Pancreas (tissue), 10 donors: Measurements from ENCODE around the gene PTPMT1. TPM values are rescaled to one million over a fixed set of nuclear protein-coding genes. Genes with fewer than 3 reads are reported as not detected.
A peak's percentile ranks its signal among the peaks of the same experiment; 100 is the strongest.

Experiments
- ATAC-seq, 4 donors: fragments of 200-7000 bp; cut with Tn5 transposase; one replicate each; pipeline versions ENCODE4 v1.8.0 to v1.9.1; 2020; ENCODE audit warnings: mild to moderate bottlenecking in 4 of 4, moderate library complexity in 4 of 4
- DNase-seq, 6 donors: peaks; one replicate each; pipeline ENCODE4 v3.0.0-alpha.2; 2020
- FAIRE-seq: peaks from 2 replicates; lab custom pipeline; 2012; peaks lifted over from hg19 to GRCh38; lab: Jason Lieb, UNC
- H3K27ac ChIP-seq, 4 donors: fragments of 200-600 bp; sonication (generic); 1 replicate in 3 of 4; 2 replicates in 1 of 4; pipeline versions ENCODE4 v1.5.0 to v1.8.0; 2020
- H3K27me3 ChIP-seq, 4 donors: fragments of 200-600 bp; one replicate each; pipeline ENCODE4 v1.8.0; 2021
- H3K36me3 ChIP-seq, 3 donors: fragments of 200-600 bp; sonication (generic) in 1 of 3; one replicate each; pipeline versions ENCODE4 v1.5.0 to v1.8.0; 2020 to 2021
- H3K4me1 ChIP-seq, 3 donors: fragments of 200-600 bp; one replicate each; pipeline ENCODE4 v1.8.0; 2021
- H3K4me3 ChIP-seq, 4 donors: fragments of 200-600 bp; sonication (generic) in 2 of 4; one replicate each; pipeline versions ENCODE4 v1.5.0 to v1.8.0; 2020 to 2021
- H3K9me3 ChIP-seq, 4 donors: fragments of 200-600 bp; one replicate each; pipeline ENCODE4 v1.8.0; 2021
- WGBS, 2 donors: extraction: QIAGEN DNeasy Blood & Tissue Kit; methylation state at CpG; one replicate each; pipeline ENCODE4 v1.1.7; 2013; 5-methylcytosine and 5-hydroxymethylcytosine counted together
- intact Hi-C, 3 donors: fragments of 100-400 bp; cut with DNase I; formaldehyde crosslinking; loops; one replicate each; pipeline versions ENCODE4 v1.11.1 to v1.14.2; 2022
- polyA plus RNA-seq, 2 donors: library from polyadenylated mRNA; stranded (reverse); fragments of 200-250 nt; gene quantifications; one replicate each; pipeline ENCODE4 v1.2.3, GENCODE V29; 2013
- total RNA-seq, 6 donors: library from RNA; stranded (reverse); fragmentation: NEBNext Ultra II Directional in 4 of 6; extraction: Animal tissue kit (Norgen Biotek cat#: 25700) in 4 of 6; gene quantifications; one replicate each; pipeline versions ENCODE4 v1.2.1 to v1.2.4, GENCODE V29; 2021 to 2023
- TF ChIP-seq, protein P1 (sequence below), 4 donors: fragments of 200-600 bp; sonication (generic) in 3 of 4; IDR thresholded peaks; one replicate each; pipeline versions ENCODE4 v1.5.0 to v1.8.0; 2021; ENCODE audit warnings: antibody characterized with exemption in 4 of 4
- donor health status: healthy with polysubstance abuse.
- donor health status: DM: no; HTN: no; CAD: no; lungs with moderate emphysema.
- donor health status: DM: no; HTN: no; CAD: no.
- donor health status: control.
- donor health status: control.
- donor health status: Bipolar disorder and iron deficiency.
- donor health status: DM: yes; HTN: yes; CAD: no.
- donor health status: DM: no; HTN: no; CAD: no.
- donor health status: DM: no; HTN: no; CAD: no.
- donor health status: DM: yes; HTN: yes; CAD: no.

The PTPMT1 gene
- total and polyA plus RNA-seq, 8 donors, result 15.7 to 34.3 (median 21.4) TPM

DNA sequence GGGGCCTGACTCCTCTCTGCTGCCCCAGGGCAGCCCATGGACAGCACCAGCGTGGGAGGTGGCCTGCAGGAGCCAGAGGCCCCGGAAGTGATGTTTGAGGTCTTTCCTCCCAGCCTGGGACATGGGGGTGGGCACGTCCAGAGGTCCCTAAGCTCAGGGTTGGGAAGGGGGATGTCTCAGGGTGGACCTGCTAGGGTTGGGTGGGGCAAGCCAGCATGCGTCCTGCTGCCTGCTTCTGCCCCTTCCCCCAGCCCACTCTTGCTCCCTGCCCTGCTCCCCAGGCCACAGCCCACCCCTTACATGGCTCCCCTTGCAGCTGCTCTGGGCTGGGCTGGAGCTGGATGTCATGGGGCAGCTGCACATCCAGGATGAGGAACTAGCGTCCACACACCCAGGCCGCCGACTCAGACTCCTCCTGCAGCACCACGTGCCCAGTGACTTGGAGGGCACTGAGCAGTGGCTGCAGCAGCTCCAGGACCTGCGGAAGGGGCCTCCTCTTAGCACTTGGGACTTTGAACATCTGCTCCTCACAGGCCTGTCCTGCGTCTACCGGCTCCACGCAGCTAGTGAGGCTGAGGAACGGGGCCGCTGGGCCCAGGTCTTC, 22.4 kb downstream of the PTPMT1 start:
- FAIRE-seq, result no peak
- Histone ChIP-seq H3K27me3 (no peaks in the 10 kb centered on the region), H3K4me3 (no peak overlapping the region), H3K27ac (no peak overlapping the region), H3K36me3 (peaks cover under 1 to 13% (median 11%) of the 10 kb centered on the region in 3 donors), H3K4me1 (no peaks in the 10 kb centered on the region), H3K9me3 (no peaks in the 10 kb centered on the region)
- ATAC-seq, result peak in 3 of 4 donors; percentile 22 to 84 (median 72)
- 68 to 76% methylated on average over 13 to 14 of the region's 14 CpGs for WGBS, 2 donors
- TF ChIP-seq, protein P1, sequence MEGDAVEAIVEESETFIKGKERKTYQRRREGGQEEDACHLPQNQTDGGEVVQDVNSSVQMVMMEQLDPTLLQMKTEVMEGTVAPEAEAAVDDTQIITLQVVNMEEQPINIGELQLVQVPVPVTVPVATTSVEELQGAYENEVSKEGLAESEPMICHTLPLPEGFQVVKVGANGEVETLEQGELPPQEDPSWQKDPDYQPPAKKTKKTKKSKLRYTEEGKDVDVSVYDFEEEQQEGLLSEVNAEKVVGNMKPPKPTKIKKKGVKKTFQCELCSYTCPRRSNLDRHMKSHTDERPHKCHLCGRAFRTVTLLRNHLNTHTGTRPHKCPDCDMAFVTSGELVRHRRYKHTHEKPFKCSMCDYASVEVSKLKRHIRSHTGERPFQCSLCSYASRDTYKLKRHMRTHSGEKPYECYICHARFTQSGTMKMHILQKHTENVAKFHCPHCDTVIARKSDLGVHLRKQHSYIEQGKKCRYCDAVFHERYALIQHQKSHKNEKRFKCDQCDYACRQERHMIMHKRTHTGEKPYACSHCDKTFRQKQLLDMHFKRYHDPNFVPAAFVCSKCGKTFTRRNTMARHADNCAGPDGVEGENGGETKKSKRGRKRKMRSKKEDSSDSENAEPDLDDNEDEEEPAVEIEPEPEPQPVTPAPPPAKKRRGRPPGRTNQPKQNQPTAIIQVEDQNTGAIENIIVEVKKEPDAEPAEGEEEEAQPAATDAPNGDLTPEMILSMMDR (IDR thresholded peaks at IDR 0.05), result no peak
- intact Hi-C loops, result no loop called here
- peak in 1 of 6 donors; percentile 44 for DNase-seq

DNA sequence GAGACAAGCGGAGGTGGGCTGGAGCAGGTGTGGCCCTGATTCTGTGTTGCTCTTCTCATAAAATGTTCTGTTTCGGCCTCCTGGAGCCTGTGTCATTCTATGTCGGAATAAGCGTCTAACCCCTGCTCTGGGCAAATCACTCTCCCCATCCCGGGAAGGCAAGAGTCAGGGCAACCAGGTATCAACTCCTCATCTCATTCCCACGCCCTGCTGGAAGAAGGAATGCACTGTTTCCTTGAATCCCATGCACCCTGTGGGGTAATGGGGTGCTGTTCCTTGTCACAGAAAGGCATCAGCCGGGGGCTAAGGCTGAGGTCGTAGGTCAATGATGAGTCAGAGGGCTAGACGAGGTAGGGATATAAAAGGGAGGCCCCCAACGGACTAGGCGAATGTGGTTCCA, 23.7 kb downstream of the PTPMT1 start:
- FAIRE-seq, result no peak
- ATAC-seq, result no peak
- Histone ChIP-seq H3K4me3 (no peak overlapping the region), H3K27me3 (no peaks in the 10 kb centered on the region), H3K36me3 (peaks cover 0 to 2% (median 0%) of the 10 kb centered on the region in 3 donors), H3K27ac (no peak overlapping the region), H3K9me3 (no peaks in the 10 kb centered on the region), H3K4me1 (no peaks in the 10 kb centered on the region)
- DNase-seq, result no peak
- 88 to 92% methylated on average over 11 of the region's 11 CpGs for WGBS, 2 donors
- intact Hi-C loops, result no loop called here
- TF ChIP-seq, protein P1 (IDR thresholded peaks at IDR 0.05), result no peak

DNA sequence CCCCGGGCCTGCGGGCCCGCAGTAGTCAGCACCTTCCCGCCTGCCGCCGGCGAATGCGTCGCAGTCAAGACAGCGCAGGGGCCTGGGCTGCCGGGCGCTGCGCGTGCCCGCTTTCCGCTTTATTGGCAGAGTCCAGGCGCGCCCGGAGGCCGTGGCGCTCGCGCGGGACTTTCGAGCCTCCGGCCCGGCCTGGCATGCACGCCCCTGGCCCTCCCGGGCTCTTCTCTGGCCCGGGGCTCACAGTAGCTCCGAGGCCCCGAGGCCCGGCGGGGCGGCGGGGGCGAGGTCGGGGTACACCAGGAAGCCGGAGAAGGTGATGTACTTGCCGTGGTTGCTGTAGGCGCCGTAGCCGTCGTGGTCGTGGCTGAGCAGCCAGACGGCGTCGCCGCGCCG, 24.2 kb downstream of the PTPMT1 start:
- Histone ChIP-seq H3K36me3 (no peaks in the 10 kb centered on the region), H3K4me1 (no peaks in the 10 kb centered on the region), H3K27me3 (no peaks in the 10 kb centered on the region), H3K27ac (no peak overlapping the region), H3K4me3 (no peak overlapping the region), H3K9me3 (no peaks in the 10 kb centered on the region)
- TF ChIP-seq, protein P1 (IDR thresholded peaks at IDR 0.05), result no peak
- DNase-seq (no peak), FAIRE-seq (no peak), ATAC-seq (peak in 1 of 4 donors; percentile 12)
- intact Hi-C loops, result no loop called here
- WGBS, 2 donors, result 42 to 47% methylated on average over 51 of the region's 51 CpGs

DNA sequence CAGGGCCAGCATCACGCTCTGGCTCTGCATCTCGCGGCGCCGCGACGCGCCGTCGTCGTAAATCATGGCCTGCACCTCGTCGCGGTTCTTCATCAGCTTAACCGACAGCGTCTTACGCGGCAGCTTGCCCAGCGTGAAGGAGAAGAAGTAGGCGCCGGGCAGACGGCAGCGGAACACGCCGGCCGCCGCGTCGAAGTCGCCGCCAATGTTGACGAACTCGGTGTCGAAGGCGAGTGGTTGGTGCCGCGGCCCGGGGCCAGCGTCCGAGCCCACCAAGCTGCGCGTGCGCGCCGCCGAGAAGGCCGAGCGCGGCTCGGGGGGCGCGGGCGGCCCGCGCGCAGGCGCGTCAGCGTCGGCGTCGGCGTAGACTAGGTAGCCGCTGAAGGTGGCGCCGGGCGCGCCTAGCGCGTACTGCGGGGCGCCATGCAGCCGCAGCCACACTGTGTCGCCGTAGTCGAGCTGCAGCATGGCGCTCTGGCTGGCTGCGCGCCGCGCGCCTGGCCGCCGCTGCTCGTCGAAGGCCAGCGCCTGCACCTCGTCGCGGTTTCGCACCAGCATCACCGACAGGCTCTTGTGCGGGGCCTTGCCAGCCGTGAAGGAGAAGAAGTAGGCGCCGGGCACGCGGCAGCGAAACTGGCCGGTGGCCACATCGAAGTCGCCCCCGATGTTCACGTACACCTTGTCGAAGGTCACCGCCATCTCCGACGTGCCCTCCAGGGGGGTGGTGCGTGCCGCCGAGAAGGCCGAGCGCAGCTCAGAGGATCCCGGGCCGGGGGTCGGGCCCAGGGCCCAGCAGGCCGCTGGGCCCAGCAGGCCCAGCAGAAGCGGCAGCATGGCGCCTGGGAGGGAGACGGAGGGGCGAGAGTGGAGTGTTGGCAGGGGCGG, 24.8 kb downstream of the PTPMT1 start:
- TF ChIP-seq, protein P1 (IDR thresholded peaks at IDR 0.05), result no peak
- H3K27me3 ChIP-seq, result no peaks in the 10 kb centered on the region
- no peak for DNase-seq
- WGBS, 2 donors, result 34 to 35% methylated on average over 108 to 122 of the region's 122 CpGs
- ATAC-seq, result peak in 2 of 4 donors; percentile 10 to 19
- intact Hi-C loops, result no loop called here
- H3K9me3 ChIP-seq, result no peaks in the 10 kb centered on the region
- H3K27ac ChIP-seq, result no peak overlapping the region
- no peak overlapping the region for H3K4me3 ChIP-seq
- H3K4me1 ChIP-seq, result no peaks in the 10 kb centered on the region
- no peak for FAIRE-seq
- H3K36me3 ChIP-seq, result no peaks in the 10 kb centered on the region
